Lung (tissue), 12 donors: ENCODE measurements around the gene RASSF5. TPM values are rescaled to one million over a fixed set of nuclear protein-coding genes. Genes with fewer than 3 reads are reported as not detected.

Experiments used
- ATAC-seq: fragments of 200-7000 bp; cut with Tn5 transposase; one replicate; pipeline ENCODE4 v1.9.1; 2020; ENCODE audit warnings: moderate number of reproducible peaks; ENCODE audit not compliant: insufficient read depth, low FRiP score
- DNase-seq, 3 donors: peaks; one replicate each; pipeline ENCODE4 v3.0.0-alpha.2; 2013 to 2017
- H3K27ac ChIP-seq, 2 donors: one replicate each; pipeline ENCODE4 v1.5.1; 2013; ENCODE audit warnings: mild to moderate bottlenecking in 2 of 2, moderate library complexity in 2 of 2, control low read depth in 1 of 2, inconsistent platforms in 1 of 2, low read depth in 1 of 2, low read length in 1 of 2
- H3K27me3 ChIP-seq, 3 donors: one replicate each; pipeline ENCODE4 v1.5.1; 2013; ENCODE audit warnings: low read length in 2 of 3; ENCODE audit not compliant: control insufficient read depth in 3 of 3, insufficient read depth in 3 of 3
- H3K36me3 ChIP-seq, 4 donors: one replicate each; pipeline ENCODE4 v1.5.1; 2013; ENCODE audit warnings: low read length in 4 of 4, mild to moderate bottlenecking in 1 of 4, moderate library complexity in 1 of 4; ENCODE audit not compliant: control insufficient read depth in 4 of 4, insufficient read depth in 4 of 4
- H3K4me1 ChIP-seq, 5 donors: one replicate each; pipeline ENCODE4 v1.5.1; 2013; ENCODE audit warnings: low read length in 5 of 5, mild to moderate bottlenecking in 2 of 5, moderate library complexity in 1 of 5; ENCODE audit not compliant: control insufficient read depth in 5 of 5, insufficient read depth in 5 of 5
- H3K4me3 ChIP-seq: one replicate; pipeline ENCODE4 v1.5.1; 2013; ENCODE audit warnings: mild to moderate bottlenecking, control low read depth, moderate library complexity
- H3K9ac ChIP-seq, 2 donors: one replicate each; pipeline ENCODE4 v1.5.1; 2013; ENCODE audit warnings: low read length in 2 of 2, control low read depth in 1 of 2; ENCODE audit not compliant: insufficient read depth in 1 of 2
- H3K9me3 ChIP-seq, 4 donors: one replicate each; pipeline ENCODE4 v1.5.1; 2013; ENCODE audit warnings: low read length in 3 of 4, mild to moderate bottlenecking in 1 of 4, moderate library complexity in 1 of 4; ENCODE audit not compliant: control insufficient read depth in 4 of 4, insufficient read depth in 3 of 4
- CTCF ChIP-seq: IDR thresholded peaks from 2 replicates; pipeline ENCODE4 v1.5.1; 2012; ENCODE audit warnings: mild to moderate bottlenecking; ENCODE audit errors: control extremely low read depth, extremely low read depth
- WGBS, 2 donors: extraction: QIAGEN DNeasy Blood & Tissue Kit; methylation state at CpG; one replicate each; pipeline ENCODE4 v1.1.7; 2013; 5-methylcytosine and 5-hydroxymethylcytosine counted together
- polyA plus RNA-seq, 2 donors: library from polyadenylated mRNA; stranded (reverse); fragments of 200-250 nt; gene quantifications; one replicate each; pipeline ENCODE4 v1.2.1, GENCODE V29; 2013
- total RNA-seq, 2 donors: library from RNA; depleted of rRNA in 1 of 2; stranded (reverse); fragments of >200 nt in 1 of 2; gene quantifications; one replicate each; pipeline ENCODE4 v1.2.1, GENCODE V29; 2014 to 2021
- donor health status: control.
- donor health status: control.
- donor health status: Bipolar disorder and iron deficiency.
- donor health status: healthy.
- donor health status: DM: yes; HTN: yes; CAD: no.

Gene RASSF5
- total and polyA plus RNA-seq, 4 donors = 10.3 to 38.2 (median 30.7) TPM

- Histone ChIP-seq H3K27me3 (no peaks in the 10 kb centered on the region), H3K4me1 (peaks cover 0 to 5% (median 0%) of the 10 kb centered on the region in 5 donors), H3K4me3 (no peak overlapping the region), H3K36me3 (peaks cover 0 to 10% (median 6%) of the 10 kb centered on the region in 4 donors), H3K27ac (no peak overlapping the region), H3K9ac (no peak overlapping the region), H3K9me3 (no peaks in the 10 kb centered on the region)
- ATAC-seq (no peak), DNase-seq (no peak)
- TF ChIP-seq CTCF = no peak
- WGBS, 2 donors = 65 to 90% methylated on average over 3 of the region's 3 CpGs
Observed at GRCh38 chr1:206488466-206488865, 18.9 kb upstream of the RASSF5 start.

- peak; percentile 87 for TF ChIP-seq CTCF
- H3K27ac ChIP-seq = no peak overlapping the region
- H3K4me3 ChIP-seq = no peak overlapping the region
- H3K36me3 ChIP-seq = peaks cover 0 to 10% (median 5%) of the 10 kb centered on the region in 4 donors
- H3K9me3 ChIP-seq = no peaks in the 10 kb centered on the region
- H3K27me3 ChIP-seq = no peaks in the 10 kb centered on the region
- peaks cover 0 to 10% (median 4%) of the 10 kb centered on the region in 5 donors for H3K4me1 ChIP-seq
- WGBS, 2 donors = 64 to 75% methylated on average over 22 of the region's 22 CpGs
- H3K9ac ChIP-seq = no peak overlapping the region
- peak; percentile 81 for ATAC-seq
- DNase-seq = peak; percentile 75 to 81 (median 81)
Observed at GRCh38 chr1:206489980-206490770, 17.2 kb upstream of the RASSF5 start.

GRCh38 chr1:206490771-206491405, 16.4 kb upstream of the RASSF5 start:
- peaks cover 0 to 17% (median 7%) of the 10 kb centered on the region in 5 donors for H3K4me1 ChIP-seq
- TF ChIP-seq CTCF = no peak
- H3K4me3 ChIP-seq = no peak overlapping the region
- no peaks in the 10 kb centered on the region for H3K9me3 ChIP-seq
- peaks cover 0 to 10% (median 5%) of the 10 kb centered on the region in 4 donors for H3K36me3 ChIP-seq
- no peak overlapping the region for H3K27ac ChIP-seq
- H3K9ac ChIP-seq = no peak overlapping the region
- DNase-seq (no peak), ATAC-seq (no peak)
- 83 to 89% methylated on average over 12 of the region's 12 CpGs for WGBS, 2 donors
- H3K27me3 ChIP-seq = no peaks in the 10 kb centered on the region
